WTC11 (cell line): ENCODE data around the gene MAGEF1. TPM values are rescaled to one million over a fixed set of nuclear protein-coding genes. Genes with fewer than 3 reads are reported as not detected.

Experiments used
- ATAC-seq: fragments of 200-7000 bp; cut with Tn5 transposase; 2 replicates; pipeline ENCODE4 v1.10.0; 2021; ENCODE audit warnings: mild to moderate bottlenecking, moderate library complexity
- CTCF ChIA-PET: fragments of 300-600 bp; sonication (Branson Sonifier 250); formaldehyde crosslinking; loops from one replicate; lab custom pipeline; 2021; ENCODE audit warnings: antibody characterized with exemption; lab: Charles Lee
- POLR2A ChIA-PET: fragments of 350-600 bp; sonication (Branson Sonifier 250); formaldehyde crosslinking; loops from one replicate; lab custom pipeline; 2021; ENCODE audit warnings: antibody characterized with exemption; lab: Charles Lee
- DNase-seq: peaks from one replicate; pipeline ENCODE4 v3.0.0; 2021; ENCODE audit warnings: low spot score
- H3K27ac Mint-ChIP-seq: 2 replicates; pipeline ENCODE4 v1.8.0; 2021; ENCODE audit warnings: mixed read lengths
- H3K27me3 Mint-ChIP-seq: 2 replicates; pipeline ENCODE4 v1.8.0; 2021; ENCODE audit warnings: low read depth, mild to moderate bottlenecking, moderate library complexity, mixed read lengths
- H3K36me3 Mint-ChIP-seq: 2 replicates; pipeline ENCODE4 v1.8.0; 2021; ENCODE audit warnings: mixed read lengths
- H3K4me1 Mint-ChIP-seq: 2 replicates; pipeline ENCODE4 v1.8.0; 2022; ENCODE audit warnings: mixed read lengths
- H3K4me3 Mint-ChIP-seq: 2 replicates; pipeline ENCODE4 v1.8.0; 2021; ENCODE audit warnings: mild to moderate bottlenecking, moderate library complexity, mixed read lengths
- H3K9me3 Mint-ChIP-seq: 2 replicates; pipeline ENCODE4 v1.8.0; 2021; ENCODE audit warnings: mixed read lengths
- E2F1 ChIP-seq: sonication (generic); formaldehyde crosslinking; IDR thresholded peaks from 2 replicates; pipeline ENCODE4 v1.8.0; 2022; ENCODE audit warnings: mild to moderate bottlenecking, missing genetic modification reagents
- GTF2I ChIP-seq: fragments of 250-450 bp; sonication (Bioruptor Pico); conservative IDR thresholded peaks from 2 replicates; pipeline ENCODE4 v1.4.0; 2021; ENCODE audit warnings: mild to moderate bottlenecking
- IRF1 ChIP-seq: sonication (generic); formaldehyde crosslinking; IDR thresholded peaks from 2 replicates; pipeline ENCODE4 v1.8.0; 2023; ENCODE audit warnings: missing genetic modification reagents
- JAZF1 ChIP-seq: fragments of 250-450 bp; sonication (Bioruptor Pico); IDR thresholded peaks from 2 replicates; pipeline ENCODE4 v1.9.0; 2021; ENCODE audit warnings: moderate library complexity, mild to moderate bottlenecking, inconsistent platforms
- KAT7 ChIP-seq: sonication (generic); formaldehyde crosslinking; IDR thresholded peaks from 2 replicates; pipeline ENCODE4 v1.8.1; 2023; ENCODE audit warnings: missing genetic modification reagents, mild to moderate bottlenecking, borderline replicate concordance
- NR2C2 ChIP-seq: sonication (generic); formaldehyde crosslinking; IDR thresholded peaks from 2 replicates; pipeline ENCODE4 v1.8.0; 2022; ENCODE audit warnings: mild to moderate bottlenecking, missing genetic modification reagents
- PRRX2 ChIP-seq: fragments of 250-450 bp; sonication (Bioruptor Pico); IDR thresholded peaks from 2 replicates; pipeline ENCODE4 v1.8.0; 2021; ENCODE audit warnings: mild to moderate bottlenecking
- RORB ChIP-seq: fragments of 250-450 bp; sonication (Bioruptor Pico); IDR thresholded peaks from 2 replicates; pipeline ENCODE4 v1.9.0; 2021; ENCODE audit warnings: mild to moderate bottlenecking
- STAT6 ChIP-seq: sonication (generic); formaldehyde crosslinking; conservative IDR thresholded peaks from 2 replicates; pipeline ENCODE4 v1.8.1; 2023; ENCODE audit warnings: mild to moderate bottlenecking, low read depth, missing genetic modification reagents, moderate library complexity
- USF2 ChIP-seq: sonication (generic); formaldehyde crosslinking; IDR thresholded peaks from 2 replicates; pipeline ENCODE4 v1.8.1; 2023; ENCODE audit warnings: mild to moderate bottlenecking, missing genetic modification reagents, moderate library complexity
- total RNA-seq: library from RNA; stranded (reverse); gene quantifications from 3 replicates; pipeline ENCODE4 v1.2.3, GENCODE V29; 2021
- TF ChIP-seq, protein P1 (sequence below): fragments of 250-450 bp; sonication (Bioruptor Pico); IDR thresholded peaks from 2 replicates; pipeline ENCODE4 v1.9.0; 2021; ENCODE audit warnings: mild to moderate bottlenecking, borderline replicate concordance
- TF ChIP-seq, protein P2 (sequence below): fragments of 250-450 bp; sonication (Bioruptor Pico); IDR thresholded peaks from 2 replicates; pipeline ENCODE4 v1.9.0; 2021; ENCODE audit warnings: mild to moderate bottlenecking
- TF ChIP-seq, protein P3 (sequence below): sonication (generic); formaldehyde crosslinking; IDR thresholded peaks from 2 replicates; pipeline ENCODE4 v1.8.1; 2023; ENCODE audit warnings: mild to moderate bottlenecking, moderate library complexity, missing genetic modification reagents
- TF ChIP-seq, protein P4 (sequence below): fragments of 250-450 bp; sonication (Bioruptor Pico); IDR thresholded peaks from 2 replicates; pipeline ENCODE4 v1.9.0; 2021; ENCODE audit warnings: moderate library complexity, mild to moderate bottlenecking, inconsistent platforms, borderline replicate concordance

The MAGEF1 gene
- total RNA-seq, 1 experiment from 2014 or later: 72.9 TPM

GRCh38 chr3:184740509-184741258 lies 28.8 kb upstream of the MAGEF1 start:
- H3K9me3 Mint-ChIP-seq: no peaks in the 10 kb centered on the region
- DNase-seq (no peak), ATAC-seq (no peak)
- no peak overlapping the region for H3K4me3 Mint-ChIP-seq
- no peak for TF ChIP-seq USF2
- TF ChIP-seq E2F1 (CRISPR knock-in tag): no peak
- TF ChIP-seq RORB (CRISPR knock-in tag): no peak
- TF ChIP-seq, protein P1, sequence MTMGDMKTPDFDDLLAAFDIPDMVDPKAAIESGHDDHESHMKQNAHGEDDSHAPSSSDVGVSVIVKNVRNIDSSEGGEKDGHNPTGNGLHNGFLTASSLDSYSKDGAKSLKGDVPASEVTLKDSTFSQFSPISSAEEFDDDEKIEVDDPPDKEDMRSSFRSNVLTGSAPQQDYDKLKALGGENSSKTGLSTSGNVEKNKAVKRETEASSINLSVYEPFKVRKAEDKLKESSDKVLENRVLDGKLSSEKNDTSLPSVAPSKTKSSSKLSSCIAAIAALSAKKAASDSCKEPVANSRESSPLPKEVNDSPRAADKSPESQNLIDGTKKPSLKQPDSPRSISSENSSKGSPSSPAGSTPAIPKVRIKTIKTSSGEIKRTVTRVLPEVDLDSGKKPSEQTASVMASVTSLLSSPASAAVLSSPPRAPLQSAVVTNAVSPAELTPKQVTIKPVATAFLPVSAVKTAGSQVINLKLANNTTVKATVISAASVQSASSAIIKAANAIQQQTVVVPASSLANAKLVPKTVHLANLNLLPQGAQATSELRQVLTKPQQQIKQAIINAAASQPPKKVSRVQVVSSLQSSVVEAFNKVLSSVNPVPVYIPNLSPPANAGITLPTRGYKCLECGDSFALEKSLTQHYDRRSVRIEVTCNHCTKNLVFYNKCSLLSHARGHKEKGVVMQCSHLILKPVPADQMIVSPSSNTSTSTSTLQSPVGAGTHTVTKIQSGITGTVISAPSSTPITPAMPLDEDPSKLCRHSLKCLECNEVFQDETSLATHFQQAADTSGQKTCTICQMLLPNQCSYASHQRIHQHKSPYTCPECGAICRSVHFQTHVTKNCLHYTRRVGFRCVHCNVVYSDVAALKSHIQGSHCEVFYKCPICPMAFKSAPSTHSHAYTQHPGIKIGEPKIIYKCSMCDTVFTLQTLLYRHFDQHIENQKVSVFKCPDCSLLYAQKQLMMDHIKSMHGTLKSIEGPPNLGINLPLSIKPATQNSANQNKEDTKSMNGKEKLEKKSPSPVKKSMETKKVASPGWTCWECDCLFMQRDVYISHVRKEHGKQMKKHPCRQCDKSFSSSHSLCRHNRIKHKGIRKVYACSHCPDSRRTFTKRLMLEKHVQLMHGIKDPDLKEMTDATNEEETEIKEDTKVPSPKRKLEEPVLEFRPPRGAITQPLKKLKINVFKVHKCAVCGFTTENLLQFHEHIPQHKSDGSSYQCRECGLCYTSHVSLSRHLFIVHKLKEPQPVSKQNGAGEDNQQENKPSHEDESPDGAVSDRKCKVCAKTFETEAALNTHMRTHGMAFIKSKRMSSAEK: no peak
- TF ChIP-seq, protein P2, sequence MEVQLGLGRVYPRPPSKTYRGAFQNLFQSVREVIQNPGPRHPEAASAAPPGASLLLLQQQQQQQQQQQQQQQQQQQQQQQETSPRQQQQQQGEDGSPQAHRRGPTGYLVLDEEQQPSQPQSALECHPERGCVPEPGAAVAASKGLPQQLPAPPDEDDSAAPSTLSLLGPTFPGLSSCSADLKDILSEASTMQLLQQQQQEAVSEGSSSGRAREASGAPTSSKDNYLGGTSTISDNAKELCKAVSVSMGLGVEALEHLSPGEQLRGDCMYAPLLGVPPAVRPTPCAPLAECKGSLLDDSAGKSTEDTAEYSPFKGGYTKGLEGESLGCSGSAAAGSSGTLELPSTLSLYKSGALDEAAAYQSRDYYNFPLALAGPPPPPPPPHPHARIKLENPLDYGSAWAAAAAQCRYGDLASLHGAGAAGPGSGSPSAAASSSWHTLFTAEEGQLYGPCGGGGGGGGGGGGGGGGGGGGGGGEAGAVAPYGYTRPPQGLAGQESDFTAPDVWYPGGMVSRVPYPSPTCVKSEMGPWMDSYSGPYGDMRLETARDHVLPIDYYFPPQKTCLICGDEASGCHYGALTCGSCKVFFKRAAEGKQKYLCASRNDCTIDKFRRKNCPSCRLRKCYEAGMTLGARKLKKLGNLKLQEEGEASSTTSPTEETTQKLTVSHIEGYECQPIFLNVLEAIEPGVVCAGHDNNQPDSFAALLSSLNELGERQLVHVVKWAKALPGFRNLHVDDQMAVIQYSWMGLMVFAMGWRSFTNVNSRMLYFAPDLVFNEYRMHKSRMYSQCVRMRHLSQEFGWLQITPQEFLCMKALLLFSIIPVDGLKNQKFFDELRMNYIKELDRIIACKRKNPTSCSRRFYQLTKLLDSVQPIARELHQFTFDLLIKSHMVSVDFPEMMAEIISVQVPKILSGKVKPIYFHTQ (CRISPR knock-in tag): no peak
- TF ChIP-seq JAZF1 (CRISPR knock-in tag): no peak
- no peak for TF ChIP-seq GTF2I (CRISPR knock-in tag)
- no peak for TF ChIP-seq STAT6
- TF ChIP-seq PRRX2 (CRISPR knock-in tag): no peak
- ChIA-PET CTCF (interaction anchor here (0.5 to 2.3 kb wide), 4 partner anchors 16 to 61 kb away, joined by 3 to 8 read pairs (median 4); no protein-coding TSS in a partner anchor), POLR2A (no interaction called here)
- H3K4me1 Mint-ChIP-seq: peaks cover 15% of the 10 kb centered on the region; the same call in 1 of the 2 replicates
- H3K27ac Mint-ChIP-seq: no peak overlapping the region
- H3K36me3 Mint-ChIP-seq: no peaks in the 10 kb centered on the region
- no peaks in the 10 kb centered on the region for H3K27me3 Mint-ChIP-seq

DNA sequence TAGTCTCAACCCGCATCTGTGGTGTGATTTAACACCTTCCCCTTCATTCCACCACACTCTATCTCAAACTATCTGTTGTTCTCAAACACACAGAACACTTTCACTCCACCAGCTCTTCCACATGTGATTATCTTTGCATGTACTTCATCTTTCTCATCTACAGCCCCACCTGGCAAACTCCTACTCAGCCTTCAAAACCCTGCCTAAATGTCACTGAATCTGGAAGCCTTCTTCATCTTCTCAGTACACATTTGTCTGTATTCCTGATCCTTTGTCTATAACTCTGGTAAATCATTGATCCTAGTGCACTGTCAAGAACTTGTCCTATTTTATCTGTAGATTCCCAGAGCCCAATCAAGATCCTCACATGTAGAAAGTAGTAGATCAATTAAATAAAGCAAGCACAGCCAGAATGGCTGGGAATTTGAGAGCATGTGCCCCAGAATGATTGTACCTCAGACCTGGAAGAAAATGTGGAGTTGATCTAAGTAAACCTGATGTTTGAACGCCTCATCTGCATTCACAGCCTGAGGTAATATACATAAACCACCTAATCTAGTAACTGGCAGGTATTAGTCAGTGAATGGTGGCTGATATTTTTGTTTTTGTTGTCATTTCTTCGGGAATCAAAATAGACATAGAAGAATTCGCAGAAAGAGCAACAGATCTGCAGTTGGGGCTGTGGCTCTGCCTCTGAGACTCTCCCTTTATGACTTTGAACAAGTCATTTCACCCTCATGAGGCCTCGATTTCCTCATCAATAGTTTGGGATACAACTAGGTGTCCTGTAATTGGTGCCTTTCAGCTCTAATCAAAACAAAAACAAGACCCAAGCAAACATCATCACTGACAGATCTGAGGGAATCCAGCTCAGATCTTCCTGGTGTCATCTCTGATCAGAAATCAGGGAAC lies 28.0 kb upstream of the MAGEF1 start:
- peaks cover 14% of the 10 kb centered on the region for H3K4me1 Mint-ChIP-seq
- H3K27ac Mint-ChIP-seq: no peak overlapping the region
- CTCF ChIA-PET: interaction anchor here (0.5 to 2.0 kb wide), 2 partner anchors 39 to 60 kb away, joined by 3 to 4 read pairs; no protein-coding TSS in a partner anchor
- no peaks in the 10 kb centered on the region for H3K36me3 Mint-ChIP-seq
- H3K4me3 Mint-ChIP-seq: no peak overlapping the region
- H3K27me3 Mint-ChIP-seq: no peaks in the 10 kb centered on the region
- no peaks in the 10 kb centered on the region for H3K9me3 Mint-ChIP-seq
- DNase-seq (no peak), ATAC-seq (no peak)
- POLR2A ChIA-PET: no interaction called here
- TF ChIP-seq KAT7 (no peak), NR2C2 (CRISPR knock-in tag) (no peak), IRF1 (CRISPR knock-in tag) (no peak), GTF2I (CRISPR knock-in tag) (no peak)
- TF ChIP-seq, protein P3, sequence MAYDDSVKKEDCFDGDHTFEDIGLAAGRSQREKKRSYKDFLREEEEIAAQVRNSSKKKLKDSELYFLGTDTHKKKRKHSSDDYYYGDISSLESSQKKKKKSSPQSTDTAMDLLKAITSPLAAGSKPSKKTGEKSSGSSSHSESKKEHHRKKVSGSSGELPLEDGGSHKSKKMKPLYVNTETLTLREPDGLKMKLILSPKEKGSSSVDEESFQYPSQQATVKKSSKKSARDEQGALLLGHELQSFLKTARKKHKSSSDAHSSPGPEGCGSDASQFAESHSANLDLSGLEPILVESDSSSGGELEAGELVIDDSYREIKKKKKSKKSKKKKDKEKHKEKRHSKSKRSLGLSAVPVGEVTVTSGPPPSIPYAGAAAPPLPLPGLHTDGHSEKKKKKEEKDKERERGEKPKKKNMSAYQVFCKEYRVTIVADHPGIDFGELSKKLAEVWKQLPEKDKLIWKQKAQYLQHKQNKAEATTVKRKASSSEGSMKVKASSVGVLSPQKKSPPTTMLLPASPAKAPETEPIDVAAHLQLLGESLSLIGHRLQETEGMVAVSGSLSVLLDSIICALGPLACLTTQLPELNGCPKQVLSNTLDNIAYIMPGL (CRISPR knock-in tag): no peak
- TF ChIP-seq, protein P4, sequence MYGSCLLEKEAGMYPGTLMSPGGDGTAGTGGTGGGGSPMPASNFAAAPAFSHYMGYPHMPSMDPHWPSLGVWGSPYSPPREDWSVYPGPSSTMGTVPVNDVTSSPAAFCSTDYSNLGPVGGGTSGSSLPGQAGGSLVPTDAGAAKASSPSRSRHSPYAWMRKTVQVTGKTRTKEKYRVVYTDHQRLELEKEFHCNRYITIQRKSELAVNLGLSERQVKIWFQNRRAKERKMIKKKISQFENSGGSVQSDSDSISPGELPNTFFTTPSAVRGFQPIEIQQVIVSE: no peak
